ENCODE results near the gene HDAC11.

DNA sequence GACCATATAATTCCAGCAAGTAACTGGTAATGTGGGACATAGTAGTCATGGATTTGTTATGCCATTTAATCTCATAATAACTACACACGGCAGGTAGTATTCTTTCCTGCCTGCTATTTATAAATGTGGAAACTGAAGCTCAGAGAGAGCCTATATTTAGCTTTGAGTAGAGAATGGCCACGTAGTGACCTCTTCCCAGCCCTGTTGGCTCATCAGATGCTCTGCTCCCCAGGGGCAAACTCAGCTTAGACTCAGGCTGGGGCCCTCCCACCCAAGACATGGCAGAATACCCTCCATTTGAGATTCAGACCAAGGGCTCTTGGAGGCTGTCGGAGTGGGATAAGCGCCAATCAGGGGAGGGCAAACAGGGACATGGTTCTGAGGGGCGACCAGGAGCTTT, 17.3 kb upstream of the HDAC11 start:
- TF ChIP-seq, protein P1, sequence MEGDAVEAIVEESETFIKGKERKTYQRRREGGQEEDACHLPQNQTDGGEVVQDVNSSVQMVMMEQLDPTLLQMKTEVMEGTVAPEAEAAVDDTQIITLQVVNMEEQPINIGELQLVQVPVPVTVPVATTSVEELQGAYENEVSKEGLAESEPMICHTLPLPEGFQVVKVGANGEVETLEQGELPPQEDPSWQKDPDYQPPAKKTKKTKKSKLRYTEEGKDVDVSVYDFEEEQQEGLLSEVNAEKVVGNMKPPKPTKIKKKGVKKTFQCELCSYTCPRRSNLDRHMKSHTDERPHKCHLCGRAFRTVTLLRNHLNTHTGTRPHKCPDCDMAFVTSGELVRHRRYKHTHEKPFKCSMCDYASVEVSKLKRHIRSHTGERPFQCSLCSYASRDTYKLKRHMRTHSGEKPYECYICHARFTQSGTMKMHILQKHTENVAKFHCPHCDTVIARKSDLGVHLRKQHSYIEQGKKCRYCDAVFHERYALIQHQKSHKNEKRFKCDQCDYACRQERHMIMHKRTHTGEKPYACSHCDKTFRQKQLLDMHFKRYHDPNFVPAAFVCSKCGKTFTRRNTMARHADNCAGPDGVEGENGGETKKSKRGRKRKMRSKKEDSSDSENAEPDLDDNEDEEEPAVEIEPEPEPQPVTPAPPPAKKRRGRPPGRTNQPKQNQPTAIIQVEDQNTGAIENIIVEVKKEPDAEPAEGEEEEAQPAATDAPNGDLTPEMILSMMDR (IDR thresholded peaks at IDR 0.05; ENCODE audit: insufficient read depth, low read length): no peak
- TF ChIP-seq GABPA (IDR thresholded peaks at IDR 0.05; ENCODE audit: low read depth): no peak

Measured in HL-60 (cell line).